A549 (cell line): Measurements from ENCODE around the gene OMP.

ENCODE experiments used
- CBX2 ChIP-seq: fragments of 200-600 bp; sonication (generic); IDR thresholded peaks from 2 replicates; pipeline ENCODE4 v1.6.1; 2016; ENCODE audit warnings: low read depth, mild to moderate bottlenecking, borderline replicate concordance
- CEBPB ChIP-seq, 2 experiments: fragments of >200 bp in 1 of 2; sonication (Bioruptor Twin) in 1 of 2; formaldehyde crosslinking in 1 of 2; IDR thresholded peaks; 2 replicates each; pipeline ENCODE4 v1.6.1; 2012 to 2016
- POLR2A ChIP-seq: IDR thresholded peaks from 2 replicates; pipeline ENCODE4 v1.6.1; 2012; ENCODE audit warnings: mild to moderate bottlenecking, low read length
- SMC3 ChIP-seq: fragments of >200 bp; sonication (Bioruptor Twin); formaldehyde crosslinking; IDR thresholded peaks from 3 replicates; pipeline ENCODE4 v1.6.1; 2018; ENCODE audit warnings: inconsistent platforms
- TF ChIP-seq, protein P1 (sequence below): fragments of >200 bp; sonication (Bioruptor Twin); formaldehyde crosslinking; IDR thresholded peaks from 3 replicates; pipeline ENCODE4 v1.5.1; 2016
- TF ChIP-seq, protein P2 (sequence below): IDR thresholded peaks from 2 replicates; pipeline ENCODE4 v1.6.1; 2012

DNA sequence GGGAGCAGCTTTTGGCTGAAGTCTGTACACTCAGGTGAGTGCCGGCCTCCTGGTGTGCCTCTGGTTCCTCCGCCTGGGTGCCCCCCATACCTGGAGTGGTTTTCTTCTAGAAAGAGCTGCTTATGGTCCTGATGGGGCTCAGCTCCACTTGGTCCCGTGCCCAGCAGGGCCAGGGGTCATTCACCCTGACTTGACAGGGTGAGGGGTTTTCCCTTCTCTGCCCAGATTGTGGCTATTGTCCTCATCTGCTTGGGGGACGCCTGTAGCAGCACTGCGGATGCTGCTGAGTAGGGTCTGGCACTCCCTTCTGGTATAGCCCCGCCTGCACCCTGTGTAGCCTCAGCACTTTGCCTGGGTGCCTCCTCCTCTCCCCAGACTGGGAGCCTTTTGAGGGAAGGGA, 8.2 kb downstream of the OMP start:
- TF ChIP-seq CBX2 (no peak), POLR2A (no peak), SMC3 (no peak), CEBPB (IDR thresholded peaks at IDR 0.05) (no peak)
- TF ChIP-seq, protein P1, sequence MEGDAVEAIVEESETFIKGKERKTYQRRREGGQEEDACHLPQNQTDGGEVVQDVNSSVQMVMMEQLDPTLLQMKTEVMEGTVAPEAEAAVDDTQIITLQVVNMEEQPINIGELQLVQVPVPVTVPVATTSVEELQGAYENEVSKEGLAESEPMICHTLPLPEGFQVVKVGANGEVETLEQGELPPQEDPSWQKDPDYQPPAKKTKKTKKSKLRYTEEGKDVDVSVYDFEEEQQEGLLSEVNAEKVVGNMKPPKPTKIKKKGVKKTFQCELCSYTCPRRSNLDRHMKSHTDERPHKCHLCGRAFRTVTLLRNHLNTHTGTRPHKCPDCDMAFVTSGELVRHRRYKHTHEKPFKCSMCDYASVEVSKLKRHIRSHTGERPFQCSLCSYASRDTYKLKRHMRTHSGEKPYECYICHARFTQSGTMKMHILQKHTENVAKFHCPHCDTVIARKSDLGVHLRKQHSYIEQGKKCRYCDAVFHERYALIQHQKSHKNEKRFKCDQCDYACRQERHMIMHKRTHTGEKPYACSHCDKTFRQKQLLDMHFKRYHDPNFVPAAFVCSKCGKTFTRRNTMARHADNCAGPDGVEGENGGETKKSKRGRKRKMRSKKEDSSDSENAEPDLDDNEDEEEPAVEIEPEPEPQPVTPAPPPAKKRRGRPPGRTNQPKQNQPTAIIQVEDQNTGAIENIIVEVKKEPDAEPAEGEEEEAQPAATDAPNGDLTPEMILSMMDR = no peak
- TF ChIP-seq, protein P2, sequence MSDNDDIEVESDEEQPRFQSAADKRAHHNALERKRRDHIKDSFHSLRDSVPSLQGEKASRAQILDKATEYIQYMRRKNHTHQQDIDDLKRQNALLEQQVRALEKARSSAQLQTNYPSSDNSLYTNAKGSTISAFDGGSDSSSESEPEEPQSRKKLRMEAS = no peak
